ENCODE results near the gene RHOXF1. TPM values are rescaled to one million over a fixed set of nuclear protein-coding genes. Genes with fewer than 3 reads are reported as not detected.
"Not testable (repeated sequence)": the region's sequence is repeated elsewhere in the genome, so short reads cannot be mapped to it uniquely, and the experiment has no call there.

RHOXF1 gene
- total RNA-seq = not detected

GRCh38 chrX:120115438-120115963 lies at the start of gene RHOXF1:
TSS of gene RHOXF1 (minus strand) at chrX:120115913. CDS start at chrX:120115862, 51 bp downstream.
- H3K4me1 Mint-ChIP-seq (ENCODE audit: low read depth) = no peaks in the 10 kb centered on the region
- ChIA-PET POLR2A (no interaction called here), CTCF (no interaction called here)
- no peaks in the 10 kb centered on the region for H3K36me3 Mint-ChIP-seq (ENCODE audit: low read depth)
- TF ChIP-seq CTCF (IDR thresholded peaks at IDR 0.05) = no peak
- ATAC-seq = no peak
- no peaks in the 10 kb centered on the region for H3K27me3 Mint-ChIP-seq
- no peak for DNase-seq
- no peak within 1 kb of the TSS for H3K4me3 Mint-ChIP-seq
- intact Hi-C loops (cut with micrococcal nuclease) = no loop called here
- no peak within 1 kb of the TSS for H3K27ac Mint-ChIP-seq
- no peaks in the 10 kb centered on the region for H3K9me3 Mint-ChIP-seq

- ATAC-seq; DNase-seq; H3K27me3 Mint-ChIP-seq; H3K4me1 Mint-ChIP-seq (ENCODE audit: low read depth); CTCF ChIA-PET; H3K9me3 Mint-ChIP-seq; POLR2A ChIA-PET; H3K27ac Mint-ChIP-seq; H3K4me3 Mint-ChIP-seq; intact Hi-C loops (cut with micrococcal nuclease); H3K36me3 Mint-ChIP-seq (ENCODE audit: low read depth): not testable (repeated sequence)
Measured at GRCh38 chrX:120159086-120159485, 43.4 kb upstream of the RHOXF1 start.

GRCh38 chrX:120158313-120158712 lies 42.6 kb upstream of the RHOXF1 start, which contains the start of gene RHOXF2:
TSS of gene RHOXF2 (plus strand) at chrX:120158613. CDS start at chrX:120158751, 138 bp downstream.
- H3K36me3 Mint-ChIP-seq (ENCODE audit: low read depth); H3K4me3 Mint-ChIP-seq; intact Hi-C loops (cut with micrococcal nuclease); CTCF ChIA-PET; H3K9me3 Mint-ChIP-seq; H3K27me3 Mint-ChIP-seq; DNase-seq; H3K4me1 Mint-ChIP-seq (ENCODE audit: low read depth); ATAC-seq; H3K27ac Mint-ChIP-seq; POLR2A ChIA-PET: not testable (repeated sequence)

- H3K4me3 Mint-ChIP-seq; DNase-seq; H3K27me3 Mint-ChIP-seq; POLR2A ChIA-PET; CTCF ChIA-PET; H3K9me3 Mint-ChIP-seq; intact Hi-C loops (cut with micrococcal nuclease); H3K36me3 Mint-ChIP-seq (ENCODE audit: low read depth); H3K27ac Mint-ChIP-seq: not testable (repeated sequence)
- peaks cover 10% of the 10 kb centered on the region for H3K4me1 Mint-ChIP-seq (ENCODE audit: low read depth)
- ATAC-seq = peak; percentile 47
Measured at GRCh38 chrX:120150109-120150744, 34.5 kb upstream of the RHOXF1 start.

- intact Hi-C loops (cut with micrococcal nuclease) = no loop called here
- Mint-ChIP-seq H3K4me1 (ENCODE audit: low read depth) (peaks cover 25% of the 10 kb centered on the region), H3K27ac (no peak overlapping the region), H3K27me3 (no peaks in the 10 kb centered on the region), H3K4me3 (no peak overlapping the region), H3K36me3 (ENCODE audit: low read depth) (peaks cover 6% of the 10 kb centered on the region), H3K9me3 (peaks cover 6% of the 10 kb centered on the region)
- ATAC-seq (no peak), DNase-seq (no peak)
- TF ChIP-seq CTCF (IDR thresholded peaks at IDR 0.05) = no peak
- ChIA-PET POLR2A (no interaction called here), CTCF (interaction anchor here (1.2 kb wide), 1 partner anchor 67 kb away, joined by 3 read pairs; no protein-coding TSS in a partner anchor)
Measured at GRCh38 chrX:120147537-120147936, 31.8 kb upstream of the RHOXF1 start.

- CTCF ChIA-PET = interaction anchor here (1.2 kb wide), 1 partner anchor 68 kb away, joined by 3 read pairs; no protein-coding TSS in a partner anchor
- DNase-seq; H3K4me3 Mint-ChIP-seq; H3K9me3 Mint-ChIP-seq; H3K27me3 Mint-ChIP-seq; H3K27ac Mint-ChIP-seq; intact Hi-C loops (cut with micrococcal nuclease); POLR2A ChIA-PET; H3K36me3 Mint-ChIP-seq (ENCODE audit: low read depth); ATAC-seq: not testable (repeated sequence)
- peaks cover 25% of the 10 kb centered on the region for H3K4me1 Mint-ChIP-seq (ENCODE audit: low read depth)
Measured at GRCh38 chrX:120146323-120146722, 30.6 kb upstream of the RHOXF1 start.

GRCh38 chrX:120145295-120145925 lies 29.7 kb upstream of the RHOXF1 start:
- no peaks in the 10 kb centered on the region for H3K27me3 Mint-ChIP-seq
- H3K4me3 Mint-ChIP-seq = no peak overlapping the region
- ChIA-PET CTCF (no interaction called here), POLR2A (no interaction called here)
- H3K9me3 Mint-ChIP-seq = peaks cover 6% of the 10 kb centered on the region
- no peak for TF ChIP-seq CTCF (IDR thresholded peaks at IDR 0.05)
- DNase-seq (peak; percentile 27), ATAC-seq (peak; percentile 62)
- intact Hi-C loops (cut with micrococcal nuclease) = no loop called here
- H3K27ac Mint-ChIP-seq = peak overlapping the region; percentile 55
- peaks cover 6% of the 10 kb centered on the region for H3K36me3 Mint-ChIP-seq (ENCODE audit: low read depth)
- H3K4me1 Mint-ChIP-seq (ENCODE audit: low read depth) = peaks cover 27% of the 10 kb centered on the region

Data from activated CD8-positive, alpha-beta T cell treated with anti-CD3 and anti-CD28 coated beads for 36 hours (primary cell).